IMR-90 (cell line): ENCODE measurements around the gene SUV39H2. TPM values are rescaled to one million over a fixed set of nuclear protein-coding genes. Genes with fewer than 3 reads are reported as not detected.

ENCODE experiments used
- ATAC-seq: fragments of 200-7000 bp; cut with Tn5 transposase; 2 replicates; pipeline ENCODE4 v1.9.1; 2020; ENCODE audit warnings: low read depth, mild to moderate bottlenecking, moderate library complexity
- BruUV-seq: library from RNA; stranded (reverse); fragments of 400-500 nt; replicated peaks from 2 replicates; lab custom pipeline; 2021; lab: Mats Ljungman, UMichigan
- CTCF ChIA-PET: fragments of 300-600 bp; formaldehyde crosslinking; extraction: SDS; loops from one replicate; lab custom pipeline; 2021; ENCODE audit warnings: antibody characterized with exemption; lab: Yijun Ruan, JAX
- POLR2A ChIA-PET: fragments of 300-600 bp; sonication (Branson Sonifier 250); formaldehyde crosslinking; loops from one replicate; lab custom pipeline; 2022; ENCODE audit warnings: antibody characterized with exemption; ENCODE audit not compliant: unreplicated experiment; lab: Charles Lee
- DNase-seq: peaks from one replicate; pipeline ENCODE4 v3.0.0; 2013
- H2AFZ ChIP-seq: replicated peaks from 2 replicates; pipeline ENCODE3; 2013; ENCODE audit warnings: low read length, mild to moderate bottlenecking; ENCODE audit not compliant: poor library complexity
- H2AK5ac ChIP-seq: 2 replicates; pipeline ENCODE4 v1.6.1; 2013; ENCODE audit warnings: low read depth, low read length, inconsistent platforms
- H2AK9ac ChIP-seq: replicated peaks from 2 replicates; pipeline ENCODE3; 2013; ENCODE audit warnings: mild to moderate bottlenecking, low read depth, low read length, moderate library complexity; ENCODE audit not compliant: poor library complexity
- H2BK120ac ChIP-seq: 2 replicates; pipeline ENCODE4 v1.6.1; 2013; ENCODE audit warnings: low read depth, low read length, inconsistent platforms
- H2BK15ac ChIP-seq: 3 replicates; pipeline ENCODE4 v1.6.1; 2013; ENCODE audit warnings: low read depth, low read length, inconsistent platforms
- H2BK20ac ChIP-seq: 2 replicates; pipeline ENCODE4 v1.6.1; 2013; ENCODE audit warnings: low read depth, mild to moderate bottlenecking, inconsistent platforms, low read length, moderate library complexity
- H2BK5ac ChIP-seq: 2 replicates; pipeline ENCODE4 v1.6.1; 2013; ENCODE audit warnings: mild to moderate bottlenecking, low read depth, low read length, inconsistent platforms; ENCODE audit not compliant: poor library complexity, severe bottlenecking
- H3K14ac ChIP-seq: replicated peaks from 2 replicates; pipeline ENCODE4 v1.6.1; 2013; ENCODE audit warnings: low read depth, low read length, inconsistent platforms
- H3K18ac ChIP-seq: 2 replicates; pipeline ENCODE4 v1.6.1; 2013; ENCODE audit warnings: low read depth, low read length, control low read depth
- H3K23ac ChIP-seq: 2 replicates; pipeline ENCODE4 v1.6.1; 2013; ENCODE audit warnings: low read depth, low read length, inconsistent platforms
- H3K27ac ChIP-seq: 2 replicates; pipeline ENCODE4 v1.5.1; 2013; ENCODE audit warnings: mild to moderate bottlenecking, control low read depth, low read length; ENCODE audit not compliant: insufficient read depth
- H3K27me3 ChIP-seq: 2 replicates; pipeline ENCODE4 v1.6.1; 2013; ENCODE audit warnings: low read length; ENCODE audit not compliant: control insufficient read depth, insufficient read depth
- H3K36me3 ChIP-seq: 2 replicates; pipeline ENCODE4 v1.6.1; 2013; ENCODE audit warnings: low read length, mixed read lengths; ENCODE audit not compliant: control insufficient read depth, insufficient read depth
- H3K4ac ChIP-seq: 2 replicates; pipeline ENCODE4 v1.6.1; 2013; ENCODE audit warnings: low read depth, low read length, inconsistent platforms
- H3K4me1 ChIP-seq: 2 replicates; pipeline ENCODE4 v1.6.1; 2013; ENCODE audit warnings: low read length, mixed read lengths; ENCODE audit not compliant: control insufficient read depth, insufficient read depth
- H3K4me2 ChIP-seq: 2 replicates; pipeline ENCODE4 v1.6.1; 2013; ENCODE audit warnings: low read depth, mild to moderate bottlenecking, control low read depth, low read length, moderate library complexity
- H3K4me3 ChIP-seq: 2 replicates; pipeline ENCODE4 v1.5.1; 2013; ENCODE audit warnings: low read depth, mild to moderate bottlenecking, control low read depth, low read length, moderate library complexity; ENCODE audit not compliant: insufficient read depth
- H3K56ac ChIP-seq: 2 replicates; pipeline ENCODE4 v1.6.1; 2013; ENCODE audit warnings: low read length, inconsistent platforms; ENCODE audit not compliant: insufficient read depth; ENCODE audit errors: extremely low read depth
- H3K79me1 ChIP-seq, 2 experiments: 2 replicates each; pipeline ENCODE4 v1.6.1; 2013; ENCODE audit warnings: low read length in 2 of 2, inconsistent platforms in 1 of 2, low read depth in 1 of 2
- H3K9ac ChIP-seq: 2 replicates; pipeline ENCODE4 v1.6.1; 2013; ENCODE audit warnings: low read depth, low read length, control low read depth
- H3K9me1 ChIP-seq: 2 replicates; pipeline ENCODE4 v1.6.1; 2013; ENCODE audit warnings: low read length, inconsistent platforms; ENCODE audit not compliant: insufficient read depth
- H3K9me3 ChIP-seq: 2 replicates; pipeline ENCODE4 v1.6.1; 2013; ENCODE audit warnings: low read length; ENCODE audit not compliant: control insufficient read depth, insufficient read depth
- H4K20me1 ChIP-seq: 2 replicates; pipeline ENCODE4 v1.6.1; 2013; ENCODE audit warnings: low read length, inconsistent platforms; ENCODE audit not compliant: insufficient read depth
- H4K5ac ChIP-seq: 2 replicates; pipeline ENCODE4 v1.6.1; 2013; ENCODE audit warnings: mild to moderate bottlenecking, low read depth, low read length, control low read depth
- H4K8ac ChIP-seq, 2 experiments: 2 replicates each; pipeline ENCODE4 v1.6.1; 2013; ENCODE audit warnings: low read depth in 2 of 2, low read length in 2 of 2, control low read depth in 1 of 2, inconsistent platforms in 1 of 2
- H4K91ac ChIP-seq: 2 replicates; pipeline ENCODE4 v1.6.1; 2013; ENCODE audit warnings: low read depth, low read length, inconsistent platforms; ENCODE audit not compliant: insufficient read depth
- CEBPB ChIP-seq: IDR thresholded peaks from 2 replicates; pipeline ENCODE4 v1.6.1; 2012; ENCODE audit warnings: low read depth, low read length, improper control_type of control experiment
- CTCF ChIP-seq: conservative IDR thresholded peaks from 2 replicates; pipeline ENCODE4 v1.5.1; 2012; ENCODE audit warnings: mild to moderate bottlenecking, low read depth, low read length, improper control_type of control experiment
- FOS ChIP-seq: fragments of 150-350 bp; IDR thresholded peaks from 2 replicates; pipeline ENCODE4 v1.6.1; 2016; ENCODE audit warnings: low read depth, low read length
- MAFK ChIP-seq: IDR thresholded peaks from 2 replicates; pipeline ENCODE4 v1.6.1; 2012; ENCODE audit warnings: low read depth, low read length, improper control_type of control experiment
- MAZ ChIP-seq: IDR thresholded peaks from 2 replicates; pipeline ENCODE4 v1.6.1; 2012; ENCODE audit warnings: low read depth, mild to moderate bottlenecking, low read length, improper control_type of control experiment, moderate library complexity, borderline replicate concordance
- MXI1 ChIP-seq: IDR thresholded peaks from 2 replicates; pipeline ENCODE4 v1.6.1; 2012; ENCODE audit warnings: low read depth, mild to moderate bottlenecking, low read length, moderate library complexity, borderline replicate concordance
- NFE2L2 ChIP-seq: fragments of 150-350 bp; IDR thresholded peaks from 2 replicates; pipeline ENCODE4 v1.6.1; 2016; ENCODE audit warnings: low read depth, mild to moderate bottlenecking, low read length
- POLR2A ChIP-seq: IDR thresholded peaks from 2 replicates; pipeline ENCODE4 v1.6.1; 2012; ENCODE audit warnings: mild to moderate bottlenecking, low read depth, low read length
- RAD21 ChIP-seq: IDR thresholded peaks from 2 replicates; pipeline ENCODE4 v1.6.1; 2012; ENCODE audit warnings: low read length, improper control_type of control experiment
- RCOR1 ChIP-seq: IDR thresholded peaks from 2 replicates; pipeline ENCODE4 v1.6.1; 2012; ENCODE audit warnings: mild to moderate bottlenecking, low read length, improper control_type of control experiment; ENCODE audit not compliant: insufficient replicate concordance
- RFX5 ChIP-seq: IDR thresholded peaks from 2 replicates; pipeline ENCODE4 v1.8.0; 2012; ENCODE audit warnings: low read depth, mild to moderate bottlenecking, low read length, moderate library complexity
- SMC3 ChIP-seq: fragments of 150-350 bp; IDR thresholded peaks from 2 replicates; pipeline ENCODE4 v1.6.1; 2016; ENCODE audit warnings: low read depth, mild to moderate bottlenecking, antibody characterized with exemption, low read length, moderate library complexity
- USF2 ChIP-seq: fragments of 150-350 bp; IDR thresholded peaks from 2 replicates; pipeline ENCODE4 v1.6.1; 2017; ENCODE audit warnings: mild to moderate bottlenecking, antibody characterized with exemption, low read length, low read depth
- WGBS, 2 experiments: methylation state at CpG; one replicate each; pipeline versions ENCODE4 v1.1.5 to v1.1.7; 2013; ENCODE audit warnings: missing lambda C conversion rate in 2 of 2; ENCODE audit not compliant: insufficient read length in 1 of 2; ENCODE audit errors: extremely low coverage in 2 of 2; 5-methylcytosine and 5-hydroxymethylcytosine counted together
- dilution Hi-C: fragments of 300-500 bp; cut with HindIII; formaldehyde crosslinking; loops from one replicate; pipeline ENCODE4 v1.14.3; 2018; ENCODE audit warnings: low sequenced_read_pairs; ENCODE audit not compliant: unreplicated experiment
- in situ Hi-C: fragments of 300-500 bp; cut with MboI; formaldehyde crosslinking; loops from 3 replicates; pipeline ENCODE4 v1.14.3; 2019; ENCODE audit warnings: low sequenced_read_pairs, inconsistent platforms, mixed read lengths
- intact Hi-C: fragments of 100-400 bp; cut with micrococcal nuclease; formaldehyde crosslinking; loops from 2 replicates; pipeline ENCODE4 v1.10.0; 2022
- polyA plus RNA-seq, 3 experiments: library from polyadenylated mRNA; depleted of rRNA; stranded (reverse); fragments of >200 nt; gene quantifications; 2 replicates each; pipeline ENCODE4 v1.2.3, GENCODE V29; 2012; ENCODE audit warnings: low replicate concordance in 1 of 3
- total RNA-seq: library from RNA; depleted of rRNA; stranded (reverse); fragments of >200 nt; gene quantifications from 2 replicates; pipeline ENCODE4 v1.2.3, GENCODE V29; 2012
- TF ChIP-seq, protein P1 (sequence below): fragments of 150-350 bp; IDR thresholded peaks from 2 replicates; pipeline ENCODE4 v1.6.1; 2016; ENCODE audit warnings: low read depth, mild to moderate bottlenecking, low read length, moderate library complexity, borderline replicate concordance

The SUV39H2 gene
- total and polyA plus RNA-seq, 2 of the 4 experiments (the other 2 are of a cell fraction) = 5.3 to 14.5 TPM

DNA sequence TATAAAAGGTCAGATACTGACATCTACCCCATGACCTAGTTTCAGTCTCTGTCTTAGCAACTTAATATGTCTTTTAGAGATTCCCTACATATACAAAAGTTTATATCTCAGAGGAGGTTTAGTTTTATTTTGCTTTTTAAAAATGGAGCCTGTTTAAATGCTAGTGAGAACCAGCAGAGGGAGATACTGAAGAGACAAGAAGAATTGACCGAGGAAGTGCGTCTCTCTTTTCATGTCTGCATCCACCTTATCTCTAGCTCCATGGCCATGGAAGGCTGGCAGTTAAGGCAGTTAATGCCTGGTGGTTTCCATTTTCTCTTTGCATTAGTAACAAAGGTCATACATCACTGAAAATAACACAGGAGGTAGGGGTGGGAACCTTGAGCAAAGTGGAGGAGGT lies 10.7 kb downstream of the SUV39H2 start:
- Histone ChIP-seq H3K9me1 (no peaks in the 10 kb centered on the region; the same call in none of the 2 replicates), H3K56ac (no peak overlapping the region), H3K23ac (no peak overlapping the region), H2AK5ac (no peak overlapping the region), H3K36me3 (no peaks in the 10 kb centered on the region; the same call in 1 of the 2 replicates), H3K9me3 (no peaks in the 10 kb centered on the region), H4K91ac (no peak overlapping the region), H3K4me1 (no peaks in the 10 kb centered on the region), H3K27me3 (no peaks in the 10 kb centered on the region), H3K79me1 (peaks cover 52 to 56% of the 10 kb centered on the region in 2 experiments), H2AK9ac (no peak overlapping the region), H3K18ac (no peak overlapping the region), H3K4me2 (no peak overlapping the region), H2BK120ac (no peak overlapping the region), H2BK20ac (no peak overlapping the region), H3K4me3 (no peak overlapping the region), H3K14ac (no peak overlapping the region), H4K8ac (no peak overlapping the region), H4K20me1 (no peaks in the 10 kb centered on the region), H2BK5ac (no peak overlapping the region), H2BK15ac (no peak overlapping the region), H3K9ac (no peak overlapping the region), H3K4ac (no peak overlapping the region), H2AFZ (no peak overlapping the region), H3K27ac (no peak overlapping the region), H4K5ac (no peak overlapping the region)
- TF ChIP-seq CTCF (peak; percentile 30), MXI1 (no peak), MAZ (no peak), FOS (no peak), RAD21 (no peak), SMC3 (0 out of 2 replicates have a peak, but pooled peaks have one; percentile 7), MAFK (no peak), RCOR1 (no peak), NFE2L2 (no peak), POLR2A (no peak), CEBPB (no peak), RFX5 (no peak), USF2 (no peak)
- TF ChIP-seq, protein P1, sequence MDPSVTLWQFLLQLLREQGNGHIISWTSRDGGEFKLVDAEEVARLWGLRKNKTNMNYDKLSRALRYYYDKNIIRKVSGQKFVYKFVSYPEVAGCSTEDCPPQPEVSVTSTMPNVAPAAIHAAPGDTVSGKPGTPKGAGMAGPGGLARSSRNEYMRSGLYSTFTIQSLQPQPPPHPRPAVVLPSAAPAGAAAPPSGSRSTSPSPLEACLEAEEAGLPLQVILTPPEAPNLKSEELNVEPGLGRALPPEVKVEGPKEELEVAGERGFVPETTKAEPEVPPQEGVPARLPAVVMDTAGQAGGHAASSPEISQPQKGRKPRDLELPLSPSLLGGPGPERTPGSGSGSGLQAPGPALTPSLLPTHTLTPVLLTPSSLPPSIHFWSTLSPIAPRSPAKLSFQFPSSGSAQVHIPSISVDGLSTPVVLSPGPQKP = no peak
- intact Hi-C loops (no loop called here), in situ Hi-C loops (no loop called here), dilution Hi-C loops (no loop called here)
- WGBS, 2 experiments = no CpG with 5 or more reads among the region's 2 CpGs
- DNase-seq (no peak), ATAC-seq (peak; percentile 32; the same call in 1 of the 2 replicates)
- BruUV-seq = no TSS peak
- ChIA-PET CTCF (interaction anchor here (0.9 to 1.1 kb wide), 2 partner anchors 11 to 14 kb away, joined by 3 read pairs; no protein-coding TSS in a partner anchor), POLR2A (no interaction called here)
